ENCODE results near the gene RIMBP2.

RIMBP2 gene

DNA sequence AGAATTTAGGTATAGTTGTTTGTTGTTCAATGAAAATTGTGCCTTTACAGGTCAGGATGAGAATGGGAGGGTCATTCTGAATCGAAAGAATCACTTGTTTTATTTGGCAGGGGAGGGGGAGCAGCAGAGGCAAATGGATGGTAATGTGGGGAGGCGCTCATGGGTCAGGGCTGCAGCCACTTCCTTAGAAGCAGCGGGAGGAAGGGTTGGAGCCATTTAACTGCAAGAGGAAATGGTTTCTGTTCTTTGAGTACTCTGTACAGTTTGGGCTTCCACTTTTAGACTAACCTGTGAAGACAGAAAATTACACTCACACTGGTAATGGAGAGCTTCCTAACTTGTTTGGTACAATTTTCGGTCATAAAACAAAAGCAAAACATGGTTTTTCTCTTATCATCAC is 321.2 kb downstream of the RIMBP2 start:
- Histone ChIP-seq H3K9ac (ENCODE audit: low read length) (no peak overlapping the region), H2AFZ (ENCODE audit: low read depth, low read length) (no peak overlapping the region), H3K4me1 (ENCODE audit: low read length) (no peaks in the 10 kb centered on the region), H3K27ac (ENCODE audit: low read length) (no peak overlapping the region), H3K9me3 (ENCODE audit: insufficient read depth, low read length) (no peaks in the 10 kb centered on the region), H3K27me3 (ENCODE audit: low read depth, low read length) (no peaks in the 10 kb centered on the region), H3K36me3 (replicated peaks; ENCODE audit: low read depth, low read length) (no peaks in the 10 kb centered on the region), H3K4me2 (ENCODE audit: low read length) (no peak overlapping the region), H4K20me1 (ENCODE audit: insufficient read depth, low read length) (no peaks in the 10 kb centered on the region), H3K4me3 (ENCODE audit: low read length) (no peak overlapping the region), H3K79me2 (ENCODE audit: low read length) (no peaks in the 10 kb centered on the region)
- TF ChIP-seq EZH2phosphoT487 (IDR thresholded peaks at IDR 0.05; ENCODE audit: low read depth) = no peak
- TF ChIP-seq, protein P1, sequence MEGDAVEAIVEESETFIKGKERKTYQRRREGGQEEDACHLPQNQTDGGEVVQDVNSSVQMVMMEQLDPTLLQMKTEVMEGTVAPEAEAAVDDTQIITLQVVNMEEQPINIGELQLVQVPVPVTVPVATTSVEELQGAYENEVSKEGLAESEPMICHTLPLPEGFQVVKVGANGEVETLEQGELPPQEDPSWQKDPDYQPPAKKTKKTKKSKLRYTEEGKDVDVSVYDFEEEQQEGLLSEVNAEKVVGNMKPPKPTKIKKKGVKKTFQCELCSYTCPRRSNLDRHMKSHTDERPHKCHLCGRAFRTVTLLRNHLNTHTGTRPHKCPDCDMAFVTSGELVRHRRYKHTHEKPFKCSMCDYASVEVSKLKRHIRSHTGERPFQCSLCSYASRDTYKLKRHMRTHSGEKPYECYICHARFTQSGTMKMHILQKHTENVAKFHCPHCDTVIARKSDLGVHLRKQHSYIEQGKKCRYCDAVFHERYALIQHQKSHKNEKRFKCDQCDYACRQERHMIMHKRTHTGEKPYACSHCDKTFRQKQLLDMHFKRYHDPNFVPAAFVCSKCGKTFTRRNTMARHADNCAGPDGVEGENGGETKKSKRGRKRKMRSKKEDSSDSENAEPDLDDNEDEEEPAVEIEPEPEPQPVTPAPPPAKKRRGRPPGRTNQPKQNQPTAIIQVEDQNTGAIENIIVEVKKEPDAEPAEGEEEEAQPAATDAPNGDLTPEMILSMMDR (IDR thresholded peaks at IDR 0.05; ENCODE audit: low read depth, low read length) = no peak

DNA sequence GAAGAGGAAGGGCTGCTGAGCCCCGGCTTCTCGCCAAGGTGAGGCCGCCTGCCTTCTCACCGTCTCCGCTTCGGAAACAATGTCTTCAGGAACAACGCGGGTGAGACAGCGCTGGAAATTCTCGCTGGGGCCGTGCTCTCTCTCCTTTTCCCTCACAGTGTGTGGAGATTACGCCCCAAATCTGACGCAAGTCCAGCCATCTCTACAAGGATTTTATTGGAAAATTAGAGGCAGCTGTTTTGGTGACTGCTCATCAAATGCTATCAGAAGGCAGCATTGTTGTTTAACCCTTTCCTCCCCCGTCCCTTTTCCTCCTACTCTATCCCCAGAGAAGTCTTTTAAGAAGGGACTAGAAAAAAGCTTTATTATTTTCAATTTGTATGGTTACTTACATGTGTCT is 324.9 kb downstream of the RIMBP2 start:
- Histone ChIP-seq H3K9me3 (ENCODE audit: insufficient read depth, low read length) (no peaks in the 10 kb centered on the region), H3K9ac (ENCODE audit: low read length) (no peak overlapping the region), H3K4me3 (ENCODE audit: low read length) (no peak overlapping the region), H3K4me1 (ENCODE audit: low read length) (no peaks in the 10 kb centered on the region), H3K36me3 (replicated peaks; ENCODE audit: low read depth, low read length) (no peaks in the 10 kb centered on the region), H3K79me2 (ENCODE audit: low read length) (no peaks in the 10 kb centered on the region), H4K20me1 (ENCODE audit: insufficient read depth, low read length) (no peaks in the 10 kb centered on the region), H2AFZ (ENCODE audit: low read depth, low read length) (no peak overlapping the region), H3K4me2 (ENCODE audit: low read length) (no peak overlapping the region), H3K27me3 (ENCODE audit: low read depth, low read length) (no peaks in the 10 kb centered on the region), H3K27ac (ENCODE audit: low read length) (no peak overlapping the region)
- TF ChIP-seq, protein P1 (IDR thresholded peaks at IDR 0.05; ENCODE audit: low read depth, low read length) = no peak
- TF ChIP-seq EZH2phosphoT487 (IDR thresholded peaks at IDR 0.05; ENCODE audit: low read depth) = no peak

DNA sequence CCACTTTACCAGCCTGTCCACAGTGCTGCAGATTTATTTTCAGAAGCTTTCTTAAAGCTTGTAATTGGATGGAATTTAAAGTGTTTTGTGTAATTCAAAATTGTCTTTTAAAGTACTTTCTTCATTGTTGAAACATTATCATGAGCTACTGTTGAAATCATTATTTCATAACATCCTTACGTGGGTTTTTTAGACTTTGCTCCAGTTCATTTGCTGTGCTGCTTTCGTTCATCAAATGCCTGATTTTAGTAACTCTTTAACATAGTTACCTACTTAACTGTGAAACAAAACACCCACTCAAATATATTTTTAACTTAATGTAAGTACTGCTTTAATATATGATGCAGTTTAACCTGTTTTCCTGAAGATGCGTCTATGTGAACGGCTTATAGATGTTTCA is 330.9 kb downstream of the RIMBP2 start:
- TF ChIP-seq EZH2phosphoT487 (IDR thresholded peaks at IDR 0.05; ENCODE audit: low read depth) = no peak
- TF ChIP-seq, protein P1 (IDR thresholded peaks at IDR 0.05; ENCODE audit: low read depth, low read length) = no peak
- Histone ChIP-seq H2AFZ (ENCODE audit: low read depth, low read length) (no peak overlapping the region), H3K36me3 (replicated peaks; ENCODE audit: low read depth, low read length) (no peaks in the 10 kb centered on the region), H3K4me3 (ENCODE audit: low read length) (no peak overlapping the region), H4K20me1 (ENCODE audit: insufficient read depth, low read length) (no peaks in the 10 kb centered on the region), H3K9ac (ENCODE audit: low read length) (no peak overlapping the region), H3K79me2 (ENCODE audit: low read length) (no peaks in the 10 kb centered on the region), H3K27me3 (ENCODE audit: low read depth, low read length) (no peaks in the 10 kb centered on the region), H3K4me1 (ENCODE audit: low read length) (no peaks in the 10 kb centered on the region), H3K27ac (ENCODE audit: low read length) (no peak overlapping the region), H3K9me3 (ENCODE audit: insufficient read depth, low read length) (no peaks in the 10 kb centered on the region), H3K4me2 (ENCODE audit: low read length) (no peak overlapping the region)

DNA sequence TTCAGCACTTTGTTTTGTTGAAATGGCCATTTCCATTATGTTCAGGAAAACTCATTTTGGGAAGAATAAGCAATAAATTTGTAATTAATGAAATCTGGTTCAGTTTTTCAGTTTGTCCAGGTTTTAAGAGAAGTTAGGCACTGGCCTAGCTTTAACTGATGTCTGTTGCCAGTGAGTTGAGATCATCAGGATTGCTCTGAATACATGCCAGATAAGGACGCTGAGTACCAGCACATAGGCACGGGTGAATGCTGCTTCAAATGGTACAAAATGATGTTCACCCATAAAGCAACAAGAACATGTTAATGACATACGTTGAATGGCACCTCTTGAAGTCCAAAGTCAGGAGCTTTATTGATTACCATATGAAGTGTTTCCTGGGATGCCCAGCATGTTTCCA is 331.9 kb downstream of the RIMBP2 start:
- H3K9me3 ChIP-seq (ENCODE audit: insufficient read depth, low read length) = no peaks in the 10 kb centered on the region
- H4K20me1 ChIP-seq (ENCODE audit: insufficient read depth, low read length) = no peaks in the 10 kb centered on the region
- H3K27ac ChIP-seq (ENCODE audit: low read length) = no peak overlapping the region
- no peak for TF ChIP-seq EZH2phosphoT487 (IDR thresholded peaks at IDR 0.05; ENCODE audit: low read depth)
- no peak overlapping the region for H3K4me3 ChIP-seq (ENCODE audit: low read length)
- no peak overlapping the region for H3K9ac ChIP-seq (ENCODE audit: low read length)
- no peaks in the 10 kb centered on the region for H3K4me1 ChIP-seq (ENCODE audit: low read length)
- H3K79me2 ChIP-seq (ENCODE audit: low read length) = no peaks in the 10 kb centered on the region
- H3K27me3 ChIP-seq (ENCODE audit: low read depth, low read length) = no peaks in the 10 kb centered on the region
- H2AFZ ChIP-seq (ENCODE audit: low read depth, low read length) = no peak overlapping the region
- no peaks in the 10 kb centered on the region for H3K36me3 ChIP-seq (replicated peaks; ENCODE audit: low read depth, low read length)
- H3K4me2 ChIP-seq (ENCODE audit: low read length) = no peak overlapping the region

- Histone ChIP-seq H3K36me3 (replicated peaks; ENCODE audit: low read depth, low read length) (no peaks in the 10 kb centered on the region), H4K20me1 (ENCODE audit: insufficient read depth, low read length) (no peaks in the 10 kb centered on the region), H3K4me3 (ENCODE audit: low read length) (no peak overlapping the region), H3K27me3 (ENCODE audit: low read depth, low read length) (no peaks in the 10 kb centered on the region), H3K79me2 (ENCODE audit: low read length) (no peaks in the 10 kb centered on the region), H3K9me3 (ENCODE audit: insufficient read depth, low read length) (no peaks in the 10 kb centered on the region), H3K27ac (ENCODE audit: low read length) (no peak overlapping the region), H2AFZ (ENCODE audit: low read depth, low read length) (no peak overlapping the region), H3K9ac (ENCODE audit: low read length) (no peak overlapping the region), H3K4me2 (ENCODE audit: low read length) (no peak overlapping the region), H3K4me1 (ENCODE audit: low read length) (no peaks in the 10 kb centered on the region)
- TF ChIP-seq EZH2phosphoT487 (IDR thresholded peaks at IDR 0.05; ENCODE audit: low read depth) = no peak
- TF ChIP-seq, protein P1 (IDR thresholded peaks at IDR 0.05; ENCODE audit: low read depth, low read length) = no peak
These were observed 333.3 kb downstream of the RIMBP2 start for GRCh38 chr12:130382818-130383217.

Data from OCI-LY3 (cell line).